HUDEP-2 (cell line): ENCODE measurements around the gene CAPZB.
"Not testable (repeated sequence)": the region's sequence is repeated elsewhere in the genome, so short reads cannot be mapped to it uniquely, and the experiment has no call there.

Experiments used
- DNase-seq, 76 experiments: peaks; one replicate each; lab custom pipeline; 2025; ENCODE audit not compliant: unreplicated experiment in 76 of 76; lab: John Stamatoyannopoulos, UW

The CAPZB gene

DNA sequence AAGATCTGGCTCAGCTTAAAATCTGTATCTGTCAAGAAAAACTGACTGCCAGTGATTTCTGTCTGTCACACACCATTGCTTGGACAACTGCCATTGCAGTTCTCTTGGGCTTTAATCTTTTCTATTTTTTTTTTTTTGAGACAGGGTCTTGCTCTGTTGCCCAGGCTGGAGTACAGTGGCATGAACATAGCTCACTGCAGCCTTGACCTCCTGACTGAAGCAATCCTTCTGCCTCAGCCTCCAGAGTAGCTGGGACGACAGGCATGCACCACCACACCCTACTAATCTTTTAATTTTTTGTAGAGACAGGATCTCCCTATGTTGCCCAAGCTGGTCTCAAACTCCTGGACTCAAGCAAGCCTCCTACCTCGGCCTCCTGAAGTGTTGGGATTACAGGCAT lies 14.5 kb upstream of the CAPZB start:
- not testable (repeated sequence) for DNase-seq

- not testable (repeated sequence) for DNase-seq
Measured at GRCh38 chr1:19497443-19497842, 12.1 kb upstream of the CAPZB start.

DNA sequence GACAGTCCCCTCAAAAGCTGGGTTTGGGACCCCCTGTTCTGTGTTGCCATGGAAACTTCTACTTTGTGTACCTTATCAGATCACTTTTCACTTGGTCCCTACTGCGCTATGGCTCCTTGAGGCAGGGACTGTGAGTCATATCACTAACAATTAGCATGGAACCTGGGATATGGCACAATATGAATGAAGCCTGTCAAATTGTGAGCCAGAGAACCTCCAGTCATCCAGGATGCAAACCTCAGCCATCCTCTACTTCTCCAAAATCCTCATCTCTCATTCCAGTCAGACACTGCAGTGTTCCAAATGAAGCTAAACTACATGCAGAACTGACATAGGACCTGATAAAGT lies 11.2 kb upstream of the CAPZB start:
- DNase-seq, result no peak

DNA sequence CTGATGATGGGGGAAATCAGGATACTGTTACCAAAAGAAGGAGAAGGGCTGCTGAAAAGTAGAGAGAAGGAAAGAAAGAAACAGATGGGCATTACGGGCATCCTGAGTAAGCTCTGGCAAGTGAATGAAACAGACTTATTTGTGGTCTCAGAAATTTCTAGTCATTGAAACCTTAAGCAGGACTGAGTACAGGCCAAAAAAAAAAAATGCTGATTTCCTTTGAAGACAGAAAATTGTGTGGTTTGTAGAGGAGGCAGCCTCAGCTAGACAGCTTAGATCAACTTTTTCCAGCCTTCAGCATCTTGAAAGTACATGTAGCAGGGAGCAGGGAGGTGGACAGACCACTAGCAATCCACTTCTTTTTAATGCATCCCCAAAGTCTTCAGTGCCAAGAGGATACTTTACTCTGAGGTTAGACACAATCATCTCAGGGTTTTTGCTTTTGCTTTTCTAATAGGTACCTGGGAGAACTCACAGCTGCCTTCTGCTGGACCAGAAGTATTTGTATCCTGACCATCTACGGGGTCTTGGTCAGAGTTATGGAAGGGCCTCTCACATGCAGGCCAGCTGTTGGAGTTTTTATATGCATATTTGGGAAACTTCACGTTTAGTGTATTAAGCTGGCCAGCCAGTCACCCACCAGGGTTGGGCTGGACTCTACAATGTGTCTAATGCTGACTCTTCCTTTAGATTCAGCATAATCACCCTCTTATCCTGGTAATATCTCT lies 10.6 kb upstream of the CAPZB start:
- DNase-seq, result no peak

- no peak for DNase-seq
Measured at GRCh38 chr1:19495000-19495656, 9.8 kb upstream of the CAPZB start.

DNA sequence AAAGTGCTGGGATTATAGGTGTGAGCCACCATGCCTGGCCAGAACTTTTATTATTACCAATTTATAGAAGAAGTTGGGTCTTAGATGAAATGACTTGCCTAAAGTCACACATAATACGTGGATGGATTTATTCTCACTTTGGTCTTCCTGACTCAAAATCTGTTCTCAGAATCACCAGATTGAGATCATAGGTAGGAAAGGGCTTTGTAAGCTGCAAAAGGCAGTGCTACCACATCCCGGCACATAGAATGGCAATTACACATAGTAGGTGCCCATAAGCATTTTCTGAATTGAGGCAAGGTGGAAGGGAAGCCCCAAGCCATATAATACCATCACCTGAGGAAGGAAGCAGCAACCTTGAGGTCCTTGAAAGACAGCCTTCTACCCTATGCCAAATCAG lies 8.2 kb upstream of the CAPZB start:
- no peak for DNase-seq

- no peak for DNase-seq
Measured at GRCh38 chr1:19489996-19490395, 4.7 kb upstream of the CAPZB start.

DNA sequence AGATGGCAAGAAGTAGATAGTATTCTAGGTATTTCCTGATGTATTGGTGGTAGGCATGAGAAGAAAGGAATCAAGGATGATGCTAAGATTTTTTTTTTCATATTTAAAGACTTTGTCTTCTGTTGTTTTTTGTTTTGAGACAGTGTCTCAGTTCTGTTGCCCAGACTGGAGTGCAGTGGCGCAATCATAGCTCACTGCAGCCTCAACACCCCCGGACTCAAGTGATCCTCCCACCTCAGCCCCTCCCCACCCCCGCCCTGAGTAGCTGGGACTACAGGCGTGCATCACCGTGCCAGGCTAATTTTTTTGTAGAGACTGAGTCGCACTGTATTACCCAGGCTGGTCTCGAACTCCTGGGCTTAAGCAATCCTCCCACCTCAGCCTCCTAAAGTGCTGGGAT lies 2.8 kb upstream of the CAPZB start:
- no peak for DNase-seq

- peak in 1 of 76 experiments; percentile 9 for DNase-seq
Measured at GRCh38 chr1:19484798-19485361, 459 bp downstream of the CAPZB start.

GRCh38 chr1:19484338-19484797 lies 971 bp downstream of the CAPZB start:
- DNase-seq, result peak in 3 of 76 experiments; percentile 6 to 12 (median 8)

DNA sequence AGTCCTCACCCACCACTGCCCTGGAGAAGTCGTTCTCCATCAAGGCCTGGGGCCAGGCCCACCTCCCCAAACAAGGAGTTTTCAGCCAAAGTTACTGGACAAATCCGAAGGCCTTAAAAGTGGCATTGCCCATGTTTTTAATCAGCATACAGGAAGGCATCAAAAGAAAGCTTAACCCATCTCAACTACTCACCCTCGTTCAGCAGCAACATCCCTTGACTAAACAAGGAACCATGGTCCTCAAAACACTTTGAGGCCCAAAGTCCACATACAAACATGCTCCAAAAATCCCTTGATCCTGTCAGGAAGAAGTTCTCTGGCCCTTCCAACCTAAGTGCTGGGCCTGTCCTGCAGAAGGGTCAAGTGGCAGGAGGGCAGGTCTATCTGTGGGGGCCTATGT lies 1.6 kb downstream of the CAPZB start:
- no peak for DNase-seq

DNA sequence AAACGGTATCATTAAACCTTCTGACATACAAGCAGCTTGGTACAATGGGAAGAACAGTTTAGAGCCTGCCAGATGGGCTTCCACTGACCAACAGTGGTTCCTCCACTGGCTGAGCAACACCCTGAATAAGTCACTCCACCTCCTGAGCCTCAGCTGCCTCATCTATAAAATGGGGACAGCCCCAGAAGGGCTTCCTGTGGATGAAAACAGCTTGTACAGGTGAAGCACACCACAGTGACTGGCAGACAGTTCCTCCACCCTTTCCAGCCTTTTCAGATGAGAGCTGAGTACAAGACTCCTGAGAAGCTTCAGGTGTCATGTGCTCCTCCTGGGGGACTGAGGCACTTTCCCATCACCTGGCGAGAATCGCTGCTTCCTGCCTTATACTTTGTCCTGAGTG lies 2.1 kb downstream of the CAPZB start:
- DNase-seq, result no peak

- no peak for DNase-seq
Measured at GRCh38 chr1:19481826-19482398, 3.4 kb downstream of the CAPZB start.

GRCh38 chr1:19480282-19480681 lies 5.1 kb downstream of the CAPZB start:
- no peak for DNase-seq

- peak in 5 of 76 experiments; percentile 17 to 36 (median 19) for DNase-seq
Measured at GRCh38 chr1:19479351-19480120, 5.8 kb downstream of the CAPZB start.

- DNase-seq, result no peak
Measured at GRCh38 chr1:19478322-19478721, 7.0 kb downstream of the CAPZB start.

DNA sequence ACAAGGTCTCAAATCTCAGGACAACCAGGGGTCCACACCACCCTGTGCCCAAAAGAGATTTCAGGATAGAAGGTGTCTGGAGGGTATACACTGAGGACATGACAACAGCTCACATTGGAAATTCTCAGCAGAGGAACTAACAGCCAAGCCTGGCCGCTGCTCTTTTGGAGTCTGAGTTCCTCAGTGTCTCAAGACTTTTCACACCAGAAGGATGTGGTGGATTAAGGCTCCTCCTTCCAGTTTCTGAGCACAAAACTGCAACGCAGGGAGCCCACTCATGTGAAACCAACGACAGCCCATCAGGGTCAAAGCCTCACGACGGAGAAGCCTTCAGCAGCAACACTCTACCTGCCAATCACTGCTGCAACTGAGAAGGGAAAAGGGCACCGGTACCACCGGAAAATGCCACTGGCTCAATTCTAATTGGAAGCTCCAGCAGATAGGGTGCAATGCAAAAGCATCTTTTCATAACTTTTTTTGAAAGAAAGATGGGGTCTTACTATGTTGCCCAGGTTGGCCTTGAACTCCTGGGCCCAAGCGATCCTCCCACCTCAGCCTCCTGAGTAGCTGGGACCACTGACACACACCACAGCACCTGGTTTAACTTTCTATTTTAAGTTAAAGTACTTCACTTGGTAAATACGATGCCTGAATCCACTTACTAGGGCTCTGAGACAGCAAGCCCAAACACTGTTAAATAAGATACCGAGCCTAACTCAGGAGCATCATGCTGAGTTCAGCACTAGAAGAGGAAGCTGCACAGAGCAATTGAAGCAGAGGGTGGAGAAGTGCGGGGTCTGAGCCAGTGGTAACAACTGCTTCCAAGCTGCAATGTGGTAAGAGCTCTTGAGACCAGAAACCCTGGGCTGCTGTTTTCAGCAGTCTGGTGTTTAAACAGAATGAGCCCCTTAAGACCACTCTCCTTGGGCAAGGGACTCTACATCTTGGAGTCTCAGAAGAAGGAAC lies 7.8 kb downstream of the CAPZB start:
- peak in 6 of 76 experiments; percentile 8 to 31 (median 12) for DNase-seq

DNA sequence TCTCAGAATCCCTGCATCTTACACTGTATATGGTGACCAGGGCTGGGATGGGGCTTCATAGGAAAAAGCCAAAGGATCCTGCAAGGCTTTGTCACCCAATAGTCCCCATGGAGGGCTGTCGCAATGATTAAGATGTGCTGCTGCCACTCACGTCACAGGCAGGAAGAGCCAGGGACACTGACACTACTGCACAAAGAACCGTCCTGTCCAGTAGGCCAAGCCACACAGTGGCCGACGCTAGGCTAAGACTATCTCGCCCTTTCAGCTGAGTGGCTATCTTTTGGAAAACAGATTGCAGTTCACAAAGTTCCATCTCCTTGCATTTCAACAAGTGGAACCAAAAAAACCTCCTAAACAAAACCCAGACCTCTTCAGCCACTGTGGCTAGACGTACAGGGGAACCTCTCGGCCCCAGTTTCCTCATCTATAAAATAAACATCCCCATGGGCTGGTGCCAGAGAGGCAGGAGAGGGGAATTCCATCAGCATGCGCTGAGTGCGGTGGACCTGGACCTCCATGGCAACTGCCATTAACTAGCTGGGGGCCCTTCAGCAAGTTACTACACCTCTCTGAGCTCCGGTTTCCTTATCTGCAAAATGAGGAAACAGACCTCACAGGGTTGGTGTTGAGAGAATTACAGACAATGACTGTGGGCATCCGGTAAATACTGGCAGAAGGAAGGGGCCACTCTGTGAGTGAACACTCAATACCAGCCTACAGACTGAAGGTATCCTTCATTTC lies 8.7 kb downstream of the CAPZB start:
- peak in 54 of 76 experiments; percentile 12 to 78 (median 39) for DNase-seq

- DNase-seq, result no peak
Measured at GRCh38 chr1:19475296-19475695, 10.0 kb downstream of the CAPZB start.
